HEK293 (cell line): Measurements from ENCODE around the gene ACOX2.

Source experiments
- CTCF ChIA-PET: fragments of 350-600 bp; formaldehyde crosslinking; extraction: SDS; loops from one replicate; lab custom pipeline; 2021; ENCODE audit warnings: antibody characterized with exemption; lab: Yijun Ruan, JAX
- POLR2A ChIA-PET: fragments of 300-600 bp; formaldehyde crosslinking; extraction: SDS; loops from one replicate; lab custom pipeline; 2020; ENCODE audit warnings: antibody characterized with exemption, inconsistent platforms; lab: Yijun Ruan, JAX
- H3K27ac ChIP-seq: fragments of 200-500 bp; sonication (Bioruptor generic); 2 replicates; pipeline ENCODE4 v1.5.1; 2014; ENCODE audit warnings: low read depth, low read length, control low read depth, inconsistent platforms; ENCODE audit errors: extremely low read depth
- H3K36me3 ChIP-seq, 2 experiments: fragments of 200-500 bp in 1 of 2; sonication (Bioruptor generic) in 1 of 2; 1 replicate in 1 of 2; 2 replicates in 1 of 2; pipeline ENCODE4 v1.5.1; 2014 to 2017; ENCODE audit warnings: inconsistent platforms in 2 of 2, low read length in 2 of 2; ENCODE audit not compliant: control insufficient read depth in 2 of 2, insufficient read depth in 1 of 2
- H3K4me1 ChIP-seq: fragments of 200-500 bp; sonication (Bioruptor generic); 2 replicates; pipeline ENCODE4 v1.5.1; 2014; ENCODE audit warnings: mild to moderate bottlenecking, low read length, inconsistent platforms; ENCODE audit not compliant: control insufficient read depth, insufficient read depth
- H3K4me3 ChIP-seq: 2 replicates; pipeline ENCODE4 v1.5.1; 2011; ENCODE audit warnings: low read depth, mild to moderate bottlenecking, control low read depth, low read length, moderate library complexity
- H3K9me3 ChIP-seq: fragments of 200-500 bp; sonication (Bioruptor generic); 2 replicates; pipeline ENCODE4 v1.5.1; 2014; ENCODE audit warnings: low read depth, low read length, inconsistent platforms; ENCODE audit not compliant: control insufficient read depth, insufficient read depth
- OSR2 ChIP-seq: fragments of 450-650 bp; formaldehyde crosslinking; IDR thresholded peaks from 2 replicates; pipeline ENCODE4 v1.5.1; 2016; ENCODE audit warnings: missing biosample characterization, missing genetic modification characterization
- PRDM2 ChIP-seq: fragments of 450-650 bp; formaldehyde crosslinking; IDR thresholded peaks from 2 replicates; pipeline ENCODE4 v1.5.1; 2016; ENCODE audit warnings: missing biosample characterization, missing genetic modification characterization, borderline replicate concordance
- SETDB1 ChIP-seq: IDR thresholded peaks from one replicate; pipeline ENCODE4 v1.6.1; 2017; ENCODE audit warnings: mild to moderate bottlenecking, low read length, moderate library complexity, mixed read lengths; ENCODE audit not compliant: insufficient read length
- ZNF121 ChIP-seq: fragments of 450-650 bp; formaldehyde crosslinking; IDR thresholded peaks from 2 replicates; pipeline ENCODE4 v1.5.1; 2016; ENCODE audit warnings: missing biosample characterization, missing genetic modification characterization
- ZNF133 ChIP-seq: fragments of 450-650 bp; formaldehyde crosslinking; IDR thresholded peaks from 2 replicates; pipeline ENCODE4 v1.5.1; 2016; ENCODE audit warnings: missing biosample characterization, missing genetic modification characterization
- ZNF211 ChIP-seq: fragments of 450-650 bp; formaldehyde crosslinking; IDR thresholded peaks from 2 replicates; pipeline ENCODE4 v1.5.1; 2016; ENCODE audit warnings: low read depth, missing biosample characterization, missing genetic modification characterization
- ZNF514 ChIP-seq: fragments of 450-650 bp; formaldehyde crosslinking; IDR thresholded peaks from 2 replicates; pipeline ENCODE4 v1.5.1; 2016; ENCODE audit warnings: missing biosample characterization, missing genetic modification characterization
- ZNF560 ChIP-seq: fragments of 450-650 bp; formaldehyde crosslinking; IDR thresholded peaks from 2 replicates; pipeline ENCODE4 v1.5.1; 2017; ENCODE audit warnings: missing biosample characterization, missing genetic modification characterization, borderline replicate concordance
- ZNF585B ChIP-seq: fragments of 450-650 bp; formaldehyde crosslinking; IDR thresholded peaks from 2 replicates; pipeline ENCODE4 v1.5.1; 2016; ENCODE audit warnings: missing biosample characterization, missing genetic modification characterization
- ZNF621 ChIP-seq: fragments of 450-650 bp; formaldehyde crosslinking; IDR thresholded peaks from 2 replicates; pipeline ENCODE4 v1.5.1; 2017; ENCODE audit warnings: missing biosample characterization, missing genetic modification characterization
- ZNF76 ChIP-seq: fragments of 450-650 bp; formaldehyde crosslinking; IDR thresholded peaks from 2 replicates; pipeline ENCODE4; 2016; ENCODE audit warnings: low read depth, missing biosample characterization, missing genetic modification characterization, borderline replicate concordance
- ZSCAN30 ChIP-seq: fragments of 450-650 bp; IDR thresholded peaks from 2 replicates; pipeline ENCODE4 v1.5.1; 2018; ENCODE audit warnings: missing biosample characterization, mild to moderate bottlenecking, missing genetic modification characterization, moderate library complexity
- TF ChIP-seq, protein P1 (sequence below): IDR thresholded peaks from 2 replicates; pipeline ENCODE4 v1.6.1; 2011; ENCODE audit warnings: mild to moderate bottlenecking, low read depth, low read length, borderline replicate concordance

ACOX2 gene

DNA sequence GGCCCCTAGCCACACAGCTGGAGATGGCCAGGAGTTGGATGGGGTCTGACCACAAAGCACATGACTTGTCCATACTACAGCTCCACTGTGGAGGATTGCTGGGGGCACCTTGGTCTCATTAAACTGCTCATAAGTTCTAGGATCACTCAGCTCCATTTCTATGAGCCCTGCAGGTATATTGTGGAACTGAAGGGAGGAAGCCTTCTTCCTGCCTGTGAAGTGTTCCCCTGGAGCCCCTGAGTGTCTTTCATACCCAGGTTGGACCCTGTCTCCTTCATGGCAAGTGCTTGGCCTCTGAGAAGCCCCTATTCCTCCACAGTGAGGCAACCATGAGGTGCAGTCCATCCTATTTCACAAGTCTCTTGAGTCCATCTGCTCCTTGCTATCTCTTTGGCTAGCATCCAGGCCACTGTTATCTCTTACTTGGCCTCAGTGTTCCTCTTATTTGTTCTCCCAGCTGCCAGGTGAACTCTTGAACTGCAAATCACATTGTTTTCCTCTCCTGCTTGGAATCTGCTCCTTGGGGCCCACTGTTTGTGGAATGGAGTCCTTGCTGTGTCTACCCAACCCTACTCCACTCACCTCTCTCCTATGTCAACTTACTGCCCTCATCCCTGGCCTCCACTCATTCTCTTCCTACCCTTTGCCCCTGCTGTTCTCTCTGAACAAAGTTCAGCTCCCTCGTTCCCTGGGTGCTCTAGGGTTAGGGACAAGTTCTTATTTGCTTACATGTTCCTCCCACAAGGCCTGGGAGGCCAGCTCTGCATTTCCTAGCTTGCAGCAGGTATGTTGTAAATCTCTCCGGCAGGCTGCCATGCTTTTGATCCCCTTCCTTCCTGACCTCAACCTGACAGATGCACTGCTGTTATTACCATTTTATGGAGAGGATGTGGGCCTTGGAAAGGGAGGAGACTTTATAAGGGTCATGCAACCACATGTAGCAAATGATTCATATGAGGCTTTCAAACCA, 1.2 kb downstream of the ACOX2 start:
- POLR2A ChIA-PET: no interaction called here
- H3K4me3 ChIP-seq: no peak overlapping the region
- H3K36me3 ChIP-seq: no peaks in the 10 kb centered on the region
- H3K9me3 ChIP-seq: no peaks in the 10 kb centered on the region
- H3K27ac ChIP-seq: no peak overlapping the region
- CTCF ChIA-PET: interaction anchor here (0.6 to 0.8 kb wide), 4 partner anchors 34 to 229 kb away, joined by 3 to 4 read pairs (median 3); partner anchors contain the start of gene HTD2
- TF ChIP-seq ZNF585B (tag by site-specific recombination) (no peak), ZNF133 (tag by site-specific recombination) (no peak), ZSCAN30 (tag by site-specific recombination) (no peak), OSR2 (tag by site-specific recombination) (no peak), SETDB1 (no peak), ZNF514 (tag by site-specific recombination) (no peak), PRDM2 (tag by site-specific recombination) (no peak), ZNF121 (no peak), ZNF560 (tag by site-specific recombination) (no peak)
- H3K4me1 ChIP-seq: no peaks in the 10 kb centered on the region

DNA sequence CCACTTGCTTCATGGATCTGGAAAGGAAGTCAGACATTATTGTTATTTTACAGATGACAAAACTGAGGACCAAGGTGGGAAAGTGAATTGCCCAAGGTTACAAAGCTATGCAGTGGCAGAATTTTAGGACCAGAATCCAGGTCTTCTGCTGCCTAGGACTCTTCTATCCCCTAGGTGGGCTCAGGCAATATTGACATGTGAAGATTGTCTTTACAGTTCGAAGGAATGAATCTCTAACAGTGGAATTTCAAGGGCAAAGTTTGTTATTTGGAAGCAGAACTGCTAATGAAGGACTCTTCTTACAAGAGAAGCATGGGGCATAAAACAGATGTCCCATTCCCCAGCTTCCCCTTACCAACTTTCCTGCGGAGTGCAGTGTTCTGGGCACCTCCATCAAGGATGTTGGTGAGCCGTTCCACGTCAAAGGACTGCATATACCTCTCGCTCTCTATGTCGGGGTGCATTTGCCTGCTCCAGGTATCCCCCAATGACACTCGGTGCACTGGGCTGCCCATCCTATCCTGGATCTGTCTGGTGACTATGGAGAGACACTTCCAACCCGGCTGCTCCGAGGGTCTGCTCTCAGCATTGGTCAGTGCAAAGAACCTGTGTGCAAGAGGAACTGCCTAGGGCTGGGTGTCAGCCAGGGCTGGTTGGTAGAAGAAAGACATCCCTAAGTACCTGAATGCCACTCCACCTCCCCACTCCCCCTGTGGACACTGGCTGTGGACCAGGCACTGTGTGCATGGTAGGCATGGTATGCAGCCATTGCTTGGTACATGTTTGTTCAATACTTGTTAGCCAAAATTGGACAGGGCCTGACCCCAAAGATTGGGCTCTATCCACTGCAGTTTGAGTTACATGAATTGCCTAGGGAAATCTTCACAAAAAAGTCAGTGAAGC, 2.1 kb downstream of the ACOX2 start:
- H3K36me3 ChIP-seq: no peaks in the 10 kb centered on the region
- TF ChIP-seq, protein P1, sequence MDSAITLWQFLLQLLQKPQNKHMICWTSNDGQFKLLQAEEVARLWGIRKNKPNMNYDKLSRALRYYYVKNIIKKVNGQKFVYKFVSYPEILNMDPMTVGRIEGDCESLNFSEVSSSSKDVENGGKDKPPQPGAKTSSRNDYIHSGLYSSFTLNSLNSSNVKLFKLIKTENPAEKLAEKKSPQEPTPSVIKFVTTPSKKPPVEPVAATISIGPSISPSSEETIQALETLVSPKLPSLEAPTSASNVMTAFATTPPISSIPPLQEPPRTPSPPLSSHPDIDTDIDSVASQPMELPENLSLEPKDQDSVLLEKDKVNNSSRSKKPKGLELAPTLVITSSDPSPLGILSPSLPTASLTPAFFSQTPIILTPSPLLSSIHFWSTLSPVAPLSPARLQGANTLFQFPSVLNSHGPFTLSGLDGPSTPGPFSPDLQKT: no peak
- TF ChIP-seq ZNF76 (tag by site-specific recombination) (no peak), ZNF621 (no peak), ZNF211 (tag by site-specific recombination) (no peak)
- ChIA-PET POLR2A (no interaction called here), CTCF (interaction anchor here (0.6 to 1.8 kb wide), 4 partner anchors 35 to 228 kb away, joined by 3 to 8 read pairs (median 4); partner anchors contain the start of gene HTD2)
- H3K9me3 ChIP-seq: no peaks in the 10 kb centered on the region
- no peak overlapping the region for H3K27ac ChIP-seq
- no peaks in the 10 kb centered on the region for H3K4me1 ChIP-seq
- no peak overlapping the region for H3K4me3 ChIP-seq
